B cell (primary cell): ENCODE measurements around the gene FRMD4A.

ENCODE experiments used
- EZH2 ChIP-seq: IDR thresholded peaks from 2 replicates; pipeline ENCODE4 v1.6.1; 2012; ENCODE audit warnings: borderline replicate concordance, low read depth, mild to moderate bottlenecking, moderate library complexity, low read length; ENCODE audit not compliant: insufficient read depth, poor library complexity, severe bottlenecking
- TF ChIP-seq, protein P1 (sequence below): fragments of 200-600 bp; IDR thresholded peaks from one replicate; pipeline ENCODE4 v1.8.0; 2022; ENCODE audit warnings: antibody characterized with exemption, mild to moderate bottlenecking

DNA sequence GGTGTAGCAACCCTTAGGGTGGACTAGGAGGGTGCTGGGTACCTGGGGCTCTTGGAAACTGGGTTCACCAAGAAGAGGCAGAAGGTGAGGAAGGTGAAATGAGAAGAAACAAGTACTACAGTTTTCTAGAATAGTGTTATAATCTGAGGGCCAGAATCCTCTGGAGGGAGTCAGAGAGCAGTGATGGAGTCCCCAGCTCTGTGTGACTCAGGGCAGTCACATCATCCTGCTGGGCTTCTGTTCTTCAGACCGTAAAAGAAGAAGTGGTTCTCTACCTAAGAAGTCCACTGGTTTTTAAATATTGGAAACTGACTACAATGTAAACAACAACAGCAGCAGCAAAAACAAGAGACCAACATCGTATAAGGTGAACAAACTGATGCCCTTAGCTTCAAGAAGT, 546.7 kb downstream of the FRMD4A start:
- TF ChIP-seq, protein P1, sequence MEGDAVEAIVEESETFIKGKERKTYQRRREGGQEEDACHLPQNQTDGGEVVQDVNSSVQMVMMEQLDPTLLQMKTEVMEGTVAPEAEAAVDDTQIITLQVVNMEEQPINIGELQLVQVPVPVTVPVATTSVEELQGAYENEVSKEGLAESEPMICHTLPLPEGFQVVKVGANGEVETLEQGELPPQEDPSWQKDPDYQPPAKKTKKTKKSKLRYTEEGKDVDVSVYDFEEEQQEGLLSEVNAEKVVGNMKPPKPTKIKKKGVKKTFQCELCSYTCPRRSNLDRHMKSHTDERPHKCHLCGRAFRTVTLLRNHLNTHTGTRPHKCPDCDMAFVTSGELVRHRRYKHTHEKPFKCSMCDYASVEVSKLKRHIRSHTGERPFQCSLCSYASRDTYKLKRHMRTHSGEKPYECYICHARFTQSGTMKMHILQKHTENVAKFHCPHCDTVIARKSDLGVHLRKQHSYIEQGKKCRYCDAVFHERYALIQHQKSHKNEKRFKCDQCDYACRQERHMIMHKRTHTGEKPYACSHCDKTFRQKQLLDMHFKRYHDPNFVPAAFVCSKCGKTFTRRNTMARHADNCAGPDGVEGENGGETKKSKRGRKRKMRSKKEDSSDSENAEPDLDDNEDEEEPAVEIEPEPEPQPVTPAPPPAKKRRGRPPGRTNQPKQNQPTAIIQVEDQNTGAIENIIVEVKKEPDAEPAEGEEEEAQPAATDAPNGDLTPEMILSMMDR: peak; percentile 26
- TF ChIP-seq EZH2: no peak
